ENCODE measurements around the gene GABRQ.

Gene GABRQ

GRCh38 chrX:152658302-152658701 lies 20.6 kb downstream of the GABRQ start:
- Histone ChIP-seq H3K4me3 (ENCODE audit: low read depth, low read length) (no peak overlapping the region), H3K4me1 (ENCODE audit: control insufficient read depth, insufficient read depth, low read length) (no peaks in the 10 kb centered on the region), H3K36me3 (ENCODE audit: control insufficient read depth in 2 of 2, insufficient read depth in 1 of 2, low read length in 2 of 2) (no peaks in the 10 kb centered on the region), H3K27ac (ENCODE audit: extremely low read depth, low read depth, low read length) (no peak overlapping the region), H3K9me3 (ENCODE audit: control insufficient read depth, insufficient read depth, low read depth, low read length) (no peaks in the 10 kb centered on the region)
- CTCF ChIA-PET: interaction anchor here (0.6 to 2.1 kb wide), 8 partner anchors 9 to 908 kb away, joined by 3 to 7 read pairs (median 4); no protein-coding TSS in a partner anchor
- POLR2A ChIA-PET: no interaction called here
- no peak for TF ChIP-seq MZF1 (tag by site-specific recombination; IDR thresholded peaks at IDR 0.05; ENCODE audit: borderline replicate concordance)
- no peak for TF ChIP-seq ZNF677 (tag by site-specific recombination; IDR thresholded peaks at IDR 0.05)
- no peak for TF ChIP-seq ZNF830 (tag by site-specific recombination; IDR thresholded peaks at IDR 0.05; ENCODE audit: low read depth)
- TF ChIP-seq KLF16 (tag by site-specific recombination; IDR thresholded peaks at IDR 0.05): no peak
- no peak for TF ChIP-seq ZNF175 (tag by site-specific recombination; IDR thresholded peaks at IDR 0.05)
- no peak for TF ChIP-seq ZSCAN5A (tag by site-specific recombination; IDR thresholded peaks at IDR 0.05)
- no peak for TF ChIP-seq ZNF610 (tag by site-specific recombination; IDR thresholded peaks at IDR 0.05; ENCODE audit: borderline replicate concordance)
- no peak for TF ChIP-seq ZNF10 (tag by site-specific recombination; IDR thresholded peaks at IDR 0.05)
- TF ChIP-seq AEBP2 (tag by site-specific recombination; IDR thresholded peaks at IDR 0.05; ENCODE audit: borderline replicate concordance): no peak
- no peak for TF ChIP-seq ZNF670 (tag by site-specific recombination; IDR thresholded peaks at IDR 0.05; ENCODE audit: low read depth)
- TF ChIP-seq ZBTB1 (tag by site-specific recombination; IDR thresholded peaks at IDR 0.05): no peak
- TF ChIP-seq SCRT1 (tag by site-specific recombination; IDR thresholded peaks at IDR 0.05; ENCODE audit: borderline replicate concordance): no peak
- TF ChIP-seq ZNF639 (tag by site-specific recombination; IDR thresholded peaks at IDR 0.05): no peak
- no peak for TF ChIP-seq INSM2 (tag by site-specific recombination; IDR thresholded peaks at IDR 0.05)

GRCh38 chrX:152663086-152663485 lies 25.4 kb downstream of the GABRQ start:
- ChIA-PET CTCF (interaction anchor here (1.1 to 1.7 kb wide), 2 partner anchors 22 to 910 kb away, joined by 3 to 5 read pairs; no protein-coding TSS in a partner anchor), POLR2A (no interaction called here)
- H3K36me3 ChIP-seq (ENCODE audit: control insufficient read depth in 2 of 2, insufficient read depth in 1 of 2, low read length in 2 of 2): no peaks in the 10 kb centered on the region
- H3K9me3 ChIP-seq (ENCODE audit: control insufficient read depth, insufficient read depth, low read depth, low read length): no peaks in the 10 kb centered on the region
- H3K27ac ChIP-seq (ENCODE audit: extremely low read depth, low read depth, low read length): no peak overlapping the region
- H3K4me3 ChIP-seq (ENCODE audit: low read depth, low read length): no peak overlapping the region
- H3K4me1 ChIP-seq (ENCODE audit: control insufficient read depth, insufficient read depth, low read length): no peaks in the 10 kb centered on the region
- no peak for TF ChIP-seq ZNF302 (tag by site-specific recombination; IDR thresholded peaks at IDR 0.05; ENCODE audit: low read depth)
- TF ChIP-seq TCF7L2 (IDR thresholded peaks at IDR 0.05; ENCODE audit: borderline replicate concordance, low read depth, low read length): no peak
- no peak for TF ChIP-seq ZNF132 (tag by site-specific recombination; IDR thresholded peaks at IDR 0.05; ENCODE audit: borderline replicate concordance)
- no peak for TF ChIP-seq OSR2 (tag by site-specific recombination; IDR thresholded peaks at IDR 0.05)
- no peak for TF ChIP-seq ZNF561 (tag by site-specific recombination; IDR thresholded peaks at IDR 0.05; ENCODE audit: borderline replicate concordance)
- TF ChIP-seq HOXD13 (CRISPR knock-in tag; IDR thresholded peaks at IDR 0.05; ENCODE audit: borderline replicate concordance): no peak

Data from HEK293 (cell line).